Neuronal stem cell (in vitro differentiated cells): ENCODE data around the gene OR5AU1.

Experiments
- DNase-seq: peaks from one replicate; pipeline ENCODE4 v3.0.0-alpha.2; 2013; ENCODE audit warnings: low spot score
- H2AFZ ChIP-seq: one replicate; pipeline ENCODE4 v1.6.1; 2013; ENCODE audit warnings: mild to moderate bottlenecking, low read length, inconsistent platforms
- H2AK5ac ChIP-seq: 2 replicates; pipeline ENCODE4 v1.6.1; 2013; ENCODE audit warnings: low read depth, mild to moderate bottlenecking, inconsistent platforms, low read length, moderate library complexity, mixed read lengths
- H2BK120ac ChIP-seq: 2 replicates; pipeline ENCODE4 v1.6.1; 2013; ENCODE audit warnings: low read depth, mild to moderate bottlenecking, inconsistent platforms, low read length, moderate library complexity, mixed read lengths
- H2BK12ac ChIP-seq: one replicate; pipeline ENCODE4 v1.6.1; 2013; ENCODE audit warnings: low read length, inconsistent platforms
- H2BK15ac ChIP-seq: 2 replicates; pipeline ENCODE4 v1.6.1; 2013; ENCODE audit warnings: mild to moderate bottlenecking, low read length, inconsistent platforms, mixed read lengths
- H2BK5ac ChIP-seq: one replicate; pipeline ENCODE4 v1.6.1; 2013; ENCODE audit warnings: inconsistent platforms, mild to moderate bottlenecking, low read length, moderate library complexity
- H3K14ac ChIP-seq: one replicate; pipeline ENCODE4 v1.6.1; 2013; ENCODE audit warnings: low read length, inconsistent platforms
- H3K18ac ChIP-seq: 2 replicates; pipeline ENCODE4 v1.6.1; 2013; ENCODE audit warnings: low read length, inconsistent platforms
- H3K23ac ChIP-seq: 2 replicates; pipeline ENCODE4 v1.6.1; 2013; ENCODE audit warnings: low read depth, mild to moderate bottlenecking, mixed read lengths, low read length, inconsistent platforms; ENCODE audit not compliant: poor library complexity
- H3K27ac ChIP-seq: replicated peaks from 3 replicates; pipeline ENCODE4 v1.5.1; 2013; ENCODE audit warnings: low read length, inconsistent platforms
- H3K27me3 ChIP-seq, 3 experiments: 2 replicates each; pipeline ENCODE4 v1.6.1; 2013; ENCODE audit warnings: low read length in 3 of 3, mild to moderate bottlenecking in 2 of 3, inconsistent platforms in 1 of 3, low read depth in 1 of 3, mixed read lengths in 1 of 3, moderate library complexity in 1 of 3; ENCODE audit not compliant: control insufficient read depth in 3 of 3, insufficient read depth in 3 of 3
- H3K36me3 ChIP-seq, 2 donors: replicated peaks in 1 of 2; 2 replicates each; pipeline ENCODE4 v1.6.1; 2013; ENCODE audit warnings: low read length in 2 of 2; ENCODE audit not compliant: control insufficient read depth in 2 of 2, insufficient read depth in 2 of 2
- H3K4ac ChIP-seq: 2 replicates; pipeline ENCODE4 v1.6.1; 2013; ENCODE audit warnings: inconsistent platforms, mild to moderate bottlenecking, low read length, moderate library complexity
- H3K4me1 ChIP-seq, 2 donors: 1 replicate in 1 of 2; 2 replicates in 1 of 2; pipeline ENCODE4 v1.6.1; 2013; ENCODE audit warnings: low read length in 2 of 2, low read depth in 1 of 2; ENCODE audit not compliant: control insufficient read depth in 2 of 2, insufficient read depth in 1 of 2
- H3K4me2 ChIP-seq: one replicate; pipeline ENCODE4 v1.6.1; 2013; ENCODE audit warnings: mild to moderate bottlenecking, low read length, inconsistent platforms; ENCODE audit not compliant: insufficient read depth, poor library complexity, severe bottlenecking
- H3K4me3 ChIP-seq, 2 donors: 2 replicates each; pipeline ENCODE4 v1.5.1; 2013; ENCODE audit warnings: low read length in 2 of 2, mild to moderate bottlenecking in 2 of 2, inconsistent platforms in 1 of 2, moderate library complexity in 1 of 2
- H3K79me1 ChIP-seq: one replicate; pipeline ENCODE4 v1.6.1; 2013; ENCODE audit warnings: low read depth, mild to moderate bottlenecking, inconsistent platforms, low read length, moderate library complexity
- H3K9ac ChIP-seq: one replicate; pipeline ENCODE4 v1.6.1; 2013; ENCODE audit warnings: mild to moderate bottlenecking, low read depth, low read length, inconsistent platforms; ENCODE audit not compliant: poor library complexity
- H3K9me3 ChIP-seq, 2 donors: replicated peaks in 1 of 2; 2 replicates each; pipeline versions ENCODE3 to v1.6.1; 2013; ENCODE audit warnings: low read length in 2 of 2, mild to moderate bottlenecking in 2 of 2, inconsistent platforms in 1 of 2, low read depth in 1 of 2, mixed read lengths in 1 of 2, moderate library complexity in 1 of 2; ENCODE audit not compliant: control insufficient read depth in 2 of 2, insufficient read depth in 1 of 2
- H4K8ac ChIP-seq: one replicate; pipeline ENCODE4 v1.6.1; 2013; ENCODE audit warnings: low read depth, mild to moderate bottlenecking, inconsistent platforms, low read length, moderate library complexity
- H4K91ac ChIP-seq: one replicate; pipeline ENCODE4 v1.6.1; 2013; ENCODE audit warnings: low read length, low read depth, mild to moderate bottlenecking, inconsistent platforms; ENCODE audit not compliant: poor library complexity
- WGBS, 2 donors: extraction: QIAGEN DNeasy Blood & Tissue Kit; methylation state at CpG; one replicate each; pipeline ENCODE4 v1.1.7; 2013; ENCODE audit warnings: missing lambda C conversion rate in 2 of 2, mixed read lengths in 1 of 2; ENCODE audit not compliant: insufficient read length in 2 of 2, insufficient replicate concordance in 1 of 2; ENCODE audit errors: extremely low coverage in 2 of 2; 5-methylcytosine and 5-hydroxymethylcytosine counted together

OR5AU1 gene

GRCh38 chr14:21133901-21134300 lies 22.0 kb downstream of the OR5AU1 start:
- H3K9me3 ChIP-seq, result no peaks in the 10 kb centered on the region
- H3K23ac ChIP-seq, result no peak overlapping the region
- WGBS, 2 donors, result 100% methylated on average over 1 of the region's 1 CpG
- no peak overlapping the region for H2AFZ ChIP-seq
- no peak overlapping the region for H3K4me2 ChIP-seq
- H3K4me3 ChIP-seq, result no peak overlapping the region
- H3K4me1 ChIP-seq, result no peaks in the 10 kb centered on the region
- no peak overlapping the region for H2BK5ac ChIP-seq
- no peak overlapping the region for H2BK15ac ChIP-seq
- no peaks in the 10 kb centered on the region for H3K36me3 ChIP-seq
- no peak overlapping the region for H3K4ac ChIP-seq
- H2AK5ac ChIP-seq, result no peak overlapping the region
- no peak overlapping the region for H4K91ac ChIP-seq
- DNase-seq, result no peak
- no peak overlapping the region for H2BK12ac ChIP-seq
- H3K18ac ChIP-seq, result no peak overlapping the region
- no peak overlapping the region for H3K27ac ChIP-seq
- H4K8ac ChIP-seq, result no peak overlapping the region
- H3K9ac ChIP-seq, result no peak overlapping the region
- no peaks in the 10 kb centered on the region for H3K27me3 ChIP-seq
- H2BK120ac ChIP-seq, result no peak overlapping the region
- no peaks in the 10 kb centered on the region for H3K79me1 ChIP-seq
- no peak overlapping the region for H3K14ac ChIP-seq

GRCh38 chr14:21123429-21123828 lies 32.4 kb downstream of the OR5AU1 start:
- no CpG with 5 or more reads among the region's 1 CpG for WGBS, 2 donors
- no peaks in the 10 kb centered on the region for H3K9me3 ChIP-seq
- no peak overlapping the region for H3K9ac ChIP-seq

GRCh38 chr14:21121122-21121521 lies 34.7 kb downstream of the OR5AU1 start:
- Histone ChIP-seq H3K4ac (no peak overlapping the region), H3K36me3 (no peaks in the 10 kb centered on the region), H2BK15ac (no peak overlapping the region), H2AK5ac (no peak overlapping the region), H3K4me2 (no peak overlapping the region), H3K79me1 (no peaks in the 10 kb centered on the region), H2AFZ (no peak overlapping the region), H2BK5ac (no peak overlapping the region), H2BK120ac (no peak overlapping the region), H3K18ac (no peak overlapping the region), H3K9me3 (no peaks in the 10 kb centered on the region), H3K27ac (no peak overlapping the region), H3K9ac (no peak overlapping the region), H4K8ac (no peak overlapping the region), H3K4me1 (no peaks in the 10 kb centered on the region), H2BK12ac (no peak overlapping the region), H4K91ac (no peak overlapping the region), H3K4me3 (no peak overlapping the region), H3K23ac (no peak overlapping the region), H3K27me3 (peaks cover 0 to 8% (median 0%) of the 10 kb centered on the region in 3 experiments), H3K14ac (no peak overlapping the region)
- no peak for DNase-seq
- no CpG with 5 or more reads among the region's 1 CpG for WGBS, 2 donors

More at GRCh38 chr14:21123429-21123828, 32.4 kb downstream of the OR5AU1 start:
- no peak overlapping the region for H3K4ac ChIP-seq
- no peak overlapping the region for H2AK5ac ChIP-seq
- H2BK120ac ChIP-seq, result no peak overlapping the region
- H3K14ac ChIP-seq, result no peak overlapping the region
- no peak overlapping the region for H2BK15ac ChIP-seq
- H3K27me3 ChIP-seq, result peaks cover 0 to 8% (median 0%) of the 10 kb centered on the region in 3 experiments
- H3K18ac ChIP-seq, result no peak overlapping the region
- H3K4me2 ChIP-seq, result no peak overlapping the region
- H3K4me3 ChIP-seq, result no peak overlapping the region
- H2BK5ac ChIP-seq, result no peak overlapping the region
- H3K79me1 ChIP-seq, result no peaks in the 10 kb centered on the region
- H4K91ac ChIP-seq, result no peak overlapping the region
- no peak overlapping the region for H4K8ac ChIP-seq
- no peaks in the 10 kb centered on the region for H3K4me1 ChIP-seq
- no peak overlapping the region for H2BK12ac ChIP-seq
- no peak for DNase-seq
- no peak overlapping the region for H3K23ac ChIP-seq
- no peak overlapping the region for H3K27ac ChIP-seq
- no peak overlapping the region for H2AFZ ChIP-seq
- H3K36me3 ChIP-seq, result no peaks in the 10 kb centered on the region

- Histone ChIP-seq H3K14ac (no peak overlapping the region), H2BK5ac (no peak overlapping the region), H3K27me3 (peaks cover 0 to 8% (median 0%) of the 10 kb centered on the region in 3 experiments), H3K4me2 (no peak overlapping the region), H2BK120ac (no peak overlapping the region), H3K79me1 (no peaks in the 10 kb centered on the region), H4K91ac (no peak overlapping the region), H2BK12ac (no peak overlapping the region), H2AK5ac (no peak overlapping the region), H2AFZ (no peak overlapping the region), H3K23ac (no peak overlapping the region), H3K4ac (no peak overlapping the region), H3K27ac (no peak overlapping the region), H2BK15ac (no peak overlapping the region), H3K9me3 (no peaks in the 10 kb centered on the region), H3K18ac (no peak overlapping the region), H3K9ac (no peak overlapping the region), H3K4me1 (no peaks in the 10 kb centered on the region), H4K8ac (no peak overlapping the region), H3K36me3 (no peaks in the 10 kb centered on the region), H3K4me3 (no peak overlapping the region)
- DNase-seq, result no peak
- no CpG with 5 or more reads among the region's 6 CpGs for WGBS, 2 donors
Observed at GRCh38 chr14:21120686-21121085, 35.2 kb downstream of the OR5AU1 start.
